K562 (cell line): ENCODE data around the gene ENOSF1. TPM values are rescaled to one million over a fixed set of nuclear protein-coding genes. Genes with fewer than 3 reads are reported as not detected.

ENCODE experiments used
- CBX5 ChIP-seq: IDR thresholded peaks from 2 replicates; pipeline ENCODE4 v1.6.1; 2014; ENCODE audit warnings: low read depth, borderline replicate concordance
- CHD1 ChIP-seq: fragments of 200-600 bp; sonication (generic); IDR thresholded peaks from one replicate; pipeline ENCODE4 v1.6.1; 2012; ENCODE audit warnings: mild to moderate bottlenecking, moderate library complexity, low read length, inconsistent platforms
- ETV6 ChIP-seq, 3 experiments: fragments of 150-350 bp in 1 of 3; sonication (generic) in 1 of 3; formaldehyde crosslinking in 1 of 3; IDR thresholded peaks; 2 replicates each; pipeline versions ENCODE4 v1.6.1 to v1.8.0; 2014 to 2022; ENCODE audit warnings: borderline replicate concordance in 2 of 3, low read depth in 2 of 3, antibody characterized with exemption in 1 of 3, low read length in 1 of 3, mild to moderate bottlenecking in 1 of 3, missing genetic modification reagents in 1 of 3
- HCFC1 ChIP-seq: IDR thresholded peaks from 2 replicates; pipeline ENCODE4 v1.6.1; 2012; ENCODE audit warnings: low read depth, low read length, improper control_type of control experiment
- HNRNPK ChIP-seq: fragments of 200-400 bp; formaldehyde crosslinking; IDR thresholded peaks from one replicate; pipeline ENCODE4 v1.6.1; 2018; ENCODE audit warnings: mild to moderate bottlenecking, low read depth, low read length; ENCODE audit not compliant: poor library complexity, severe bottlenecking
- KAT7 ChIP-seq: sonication (generic); formaldehyde crosslinking; IDR thresholded peaks from 2 replicates; pipeline ENCODE4 v1.8.0; 2022; ENCODE audit warnings: missing genetic modification reagents, mild to moderate bottlenecking, borderline replicate concordance
- MAX ChIP-seq: sonication (generic); formaldehyde crosslinking; IDR thresholded peaks from 2 replicates; pipeline ENCODE4 v1.9.0; 2022; ENCODE audit warnings: mild to moderate bottlenecking, missing genetic modification reagents
- MEIS2 ChIP-seq: fragments of 450-650 bp; IDR thresholded peaks from 2 replicates; pipeline ENCODE4 v1.6.1; 2014; ENCODE audit warnings: mild to moderate bottlenecking; ENCODE audit not compliant: partially characterized antibody
- NONO ChIP-seq, 2 experiments: fragments of 200-400 bp in 1 of 2; fragments of 450-650 bp in 1 of 2; formaldehyde crosslinking in 1 of 2; IDR thresholded peaks; 2 replicates each; pipeline ENCODE4 v1.6.1; 2017; ENCODE audit warnings: low read depth in 2 of 2, mild to moderate bottlenecking in 2 of 2, moderate library complexity in 2 of 2, low read length in 1 of 2
- PTBP1 ChIP-seq: fragments of 200-400 bp; formaldehyde crosslinking; IDR thresholded peaks from 2 replicates; pipeline ENCODE4 v1.6.1; 2017; ENCODE audit warnings: low read depth, low read length
- RB1 ChIP-seq: fragments of 450-650 bp; IDR thresholded peaks from 2 replicates; pipeline ENCODE4 v1.6.1; 2017; ENCODE audit warnings: low read depth, mild to moderate bottlenecking
- RCOR1 ChIP-seq, 2 experiments: IDR thresholded peaks; 2 replicates each; pipeline ENCODE4 v1.6.1; 2012; ENCODE audit warnings: low read depth in 2 of 2, low read length in 2 of 2, borderline replicate concordance in 1 of 2, improper control_type of control experiment in 1 of 2
- RERE ChIP-seq: sonication (generic); formaldehyde crosslinking; IDR thresholded peaks from 2 replicates; pipeline ENCODE4 v1.8.0; 2023; ENCODE audit warnings: missing genetic modification reagents, mild to moderate bottlenecking, borderline replicate concordance
- SMAD4 ChIP-seq: fragments of 250-450 bp; sonication (Bioruptor Pico); conservative IDR thresholded peaks from 2 replicates; pipeline ENCODE4 v1.8.0; 2021; ENCODE audit warnings: inconsistent platforms, mild to moderate bottlenecking, moderate library complexity
- SMARCC2 ChIP-seq: fragments of 450-650 bp; IDR thresholded peaks from 2 replicates; pipeline ENCODE4 v1.6.1; 2017; ENCODE audit warnings: antibody characterized with exemption, moderate library complexity, mild to moderate bottlenecking, low read depth
- SOX6 ChIP-seq: fragments of 450-650 bp; IDR thresholded peaks from 2 replicates; pipeline ENCODE4 v1.6.1; 2014; ENCODE audit warnings: mild to moderate bottlenecking
- TCF3 ChIP-seq: sonication (generic); formaldehyde crosslinking; IDR thresholded peaks from 2 replicates; pipeline ENCODE4 v1.4.0; 2020; ENCODE audit warnings: mild to moderate bottlenecking, missing genetic modification reagents
- TRIM24 ChIP-seq, 2 experiments: fragments of 450-650 bp; IDR thresholded peaks; 2 replicates each; pipeline ENCODE4 v1.6.1; 2016
- ZNF184 ChIP-seq: sonication (generic); formaldehyde crosslinking; IDR thresholded peaks from 2 replicates; pipeline ENCODE4 v1.5.0; 2020; ENCODE audit warnings: missing genetic modification reagents
- polyA plus RNA-seq, 8 experiments: library from polyadenylated mRNA; depleted of rRNA in 4 of 8; stranded (reverse) in 5 of 8; unstranded in 3 of 8; fragments of >200 nt; fragmentation: Nextera tagmentation in 2 of 8; fragmentation: Illumina TruSeq in 1 of 8; extraction: Ambion mirVana in 2 of 8; extraction: Trizol in 1 of 8; gene quantifications; 2 replicates each; pipeline versions ENCODE4 v1.2.1 to v1.2.3, GENCODE V29; 2011 to 2014; ENCODE audit warnings: inconsistent platforms in 1 of 8, missing spikeins in 1 of 8
- total RNA-seq, 7 experiments: library from RNA; depleted of rRNA in 6 of 7; stranded (reverse); fragments of >200 nt in 6 of 7; fragmentation: Illumina TruSeq in 2 of 7; extraction: Trizol in 2 of 7; gene quantifications; 2 replicates each; pipeline versions ENCODE4 v1.2.1 to v1.2.3, GENCODE V29; 2011 to 2021; ENCODE audit warnings: low replicate concordance in 1 of 7
- TF ChIP-seq, protein P1 (sequence below): sonication (generic); formaldehyde crosslinking; IDR thresholded peaks from 2 replicates; pipeline ENCODE4 v1.8.0; 2022; ENCODE audit warnings: mild to moderate bottlenecking, low read depth, missing genetic modification reagents

Gene ENOSF1
- total and polyA plus RNA-seq, 9 of the 15 experiments (the other 6 are each of a cell fraction or from before 2014, with no cell fraction given) = 15.5 to 66.4 (median 46.5) TPM

DNA sequence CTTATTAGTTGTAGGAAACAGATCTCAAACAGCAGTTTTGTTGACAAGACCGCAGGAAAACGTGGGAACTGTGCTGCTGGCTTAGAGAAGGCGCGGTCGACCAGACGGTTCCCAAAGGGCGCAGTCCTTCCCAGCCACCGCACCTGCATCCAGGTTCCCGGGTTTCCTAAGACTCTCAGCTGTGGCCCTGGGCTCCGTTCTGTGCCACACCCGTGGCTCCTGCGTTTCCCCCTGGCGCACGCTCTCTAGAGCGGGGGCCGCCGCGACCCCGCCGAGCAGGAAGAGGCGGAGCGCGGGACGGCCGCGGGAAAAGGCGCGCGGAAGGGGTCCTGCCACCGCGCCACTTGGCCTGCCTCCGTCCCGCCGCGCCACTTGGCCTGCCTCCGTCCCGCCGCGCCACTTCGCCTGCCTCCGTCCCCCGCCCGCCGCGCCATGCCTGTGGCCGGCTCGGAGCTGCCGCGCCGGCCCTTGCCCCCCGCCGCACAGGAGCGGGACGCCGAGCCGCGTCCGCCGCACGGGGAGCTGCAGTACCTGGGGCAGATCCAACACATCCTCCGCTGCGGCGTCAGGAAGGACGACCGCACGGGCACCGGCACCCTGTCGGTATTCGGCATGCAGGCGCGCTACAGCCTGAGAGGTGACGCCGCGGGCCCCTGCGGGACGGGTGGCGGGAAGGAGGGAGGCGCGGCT is 55.0 kb downstream of the ENOSF1 start, which contains the start of gene TYMS (continued):
- TF ChIP-seq, protein P1, sequence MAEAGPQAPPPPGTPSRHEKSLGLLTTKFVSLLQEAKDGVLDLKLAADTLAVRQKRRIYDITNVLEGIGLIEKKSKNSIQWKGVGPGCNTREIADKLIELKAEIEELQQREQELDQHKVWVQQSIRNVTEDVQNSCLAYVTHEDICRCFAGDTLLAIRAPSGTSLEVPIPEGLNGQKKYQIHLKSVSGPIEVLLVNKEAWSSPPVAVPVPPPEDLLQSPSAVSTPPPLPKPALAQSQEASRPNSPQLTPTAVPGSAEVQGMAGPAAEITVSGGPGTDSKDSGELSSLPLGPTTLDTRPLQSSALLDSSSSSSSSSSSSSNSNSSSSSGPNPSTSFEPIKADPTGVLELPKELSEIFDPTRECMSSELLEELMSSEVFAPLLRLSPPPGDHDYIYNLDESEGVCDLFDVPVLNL (CRISPR knock-in tag) = peak; percentile 68
- peak in 1 of 2 experiments; percentile 7; a peak in 1 of 4 replicates for TF ChIP-seq RCOR1 (IDR thresholded peaks at IDR 0.05; ENCODE audit: borderline replicate concordance in 1 of 2, low read depth in 2 of 2, low read length in 2 of 2)
- TF ChIP-seq RB1 = peak; percentile 79; the same call in 1 of the 2 replicates
- no peak for TF ChIP-seq KAT7 (CRISPR knock-in tag)
- TF ChIP-seq ETV6 (IDR thresholded peaks at IDR 0.05; ENCODE audit: borderline replicate concordance in 1 of 2, low read depth in 2 of 2, low read length in 1 of 2) = 0 out of 4 replicates have a peak, but pooled peaks of 1 of the 2 experiments have one; percentile 24
- no peak for TF ChIP-seq ETV6 (CRISPR knock-in tag; IDR thresholded peaks at IDR 0.05; ENCODE audit: borderline replicate concordance)
- 0 out of 2 replicates have a peak, but pooled peaks have one; percentile 19 for TF ChIP-seq HCFC1
- no peak for TF ChIP-seq ZNF184
- TF ChIP-seq TCF3 (CRISPR knock-in tag) = peak; percentile 8; the same call in 1 of the 2 replicates
- TF ChIP-seq CHD1 = peak; percentile 45
- no peak for TF ChIP-seq MAX (CRISPR knock-in tag)
- TF ChIP-seq NONO (IDR thresholded peaks at IDR 0.05; ENCODE audit: low read depth in 2 of 2, low read length in 1 of 2) = peak; percentile 40 to 62; a peak in 3 of 4 replicates
- TF ChIP-seq CBX5 = no peak
- peak; percentile 71 for TF ChIP-seq SMAD4
- no peak for TF ChIP-seq HNRNPK
- TF ChIP-seq SMARCC2 = no peak
- 0 out of 2 replicates have a peak, but pooled peaks have one; percentile 13 for TF ChIP-seq SOX6
- peak; percentile 60; the same call in 1 of the 2 replicates for TF ChIP-seq PTBP1
- no peak for TF ChIP-seq RERE (CRISPR knock-in tag)
- no peak for TF ChIP-seq MEIS2
- TF ChIP-seq TRIM24 (IDR thresholded peaks at IDR 0.05) = peak in 1 of 2 experiments; percentile 54; a peak in 1 of 4 replicates
